HG03175 (cell line): ENCODE measurements around the gene CTSE.
"Not testable (repeated sequence)": the region's sequence is repeated elsewhere in the genome, so short reads cannot be mapped to it uniquely, and the experiment has no call there.

Experiments
- ATAC-seq: cut with Tn5 transposase; IDR thresholded peaks from one replicate; pipeline ENCODE4 v1.9.1; 2021; ENCODE audit warnings: mild to moderate bottlenecking, moderate library complexity; ENCODE audit not compliant: unreplicated experiment

CTSE gene

GRCh38 chr1:206020393-206021007 lies 3.2 kb downstream of the CTSE start:
- ATAC-seq: no peak

- no peak for ATAC-seq
Measured at GRCh38 chr1:206015071-206015470, 8.6 kb downstream of the CTSE start.

- no peak for ATAC-seq
Measured at GRCh38 chr1:206014601-206015000, 9.1 kb downstream of the CTSE start.

GRCh38 chr1:206013026-206013795 lies 10.5 kb downstream of the CTSE start:
- no peak for ATAC-seq

- peak; percentile 96 for ATAC-seq
Measured at GRCh38 chr1:206012086-206012859, 11.4 kb downstream of the CTSE start.

- ATAC-seq: no peak
Measured at GRCh38 chr1:206011057-206011456, 12.6 kb downstream of the CTSE start.

- no peak for ATAC-seq
Measured at GRCh38 chr1:206010060-206010459, 13.6 kb downstream of the CTSE start.

- no peak for ATAC-seq
Measured at GRCh38 chr1:206006946-206007345, 16.7 kb downstream of the CTSE start.

- no peak for ATAC-seq
Measured at GRCh38 chr1:206005778-206006180, 17.9 kb downstream of the CTSE start.

- no peak for ATAC-seq
Measured at GRCh38 chr1:206005234-206005633, 18.5 kb downstream of the CTSE start.

- ATAC-seq: no peak
Measured at GRCh38 chr1:206004826-206005225, 18.9 kb downstream of the CTSE start.

GRCh38 chr1:206003854-206004800 lies 19.6 kb downstream of the CTSE start:
- ATAC-seq: no peak

GRCh38 chr1:206002871-206003801 lies 20.6 kb downstream of the CTSE start, which contains the start of gene RAB7B:
Gene RAB7B (minus strand): TSS chr1:206003395. CDS start chr1:205994135, 9,260 bp downstream.
- ATAC-seq: no peak

- no peak for ATAC-seq
Measured at GRCh38 chr1:206002160-206002559, 21.5 kb downstream of the CTSE start.

GRCh38 chr1:206001476-206001888 lies 22.2 kb downstream of the CTSE start:
- no peak for ATAC-seq

GRCh38 chr1:206000641-206001339 lies 22.9 kb downstream of the CTSE start:
- no peak for ATAC-seq

- ATAC-seq: no peak
Measured at GRCh38 chr1:205998457-205999241, 25.0 kb downstream of the CTSE start.

GRCh38 chr1:205996641-205997040 lies 27.1 kb downstream of the CTSE start:
- ATAC-seq: not testable (repeated sequence)
